ENCODE results near the gene PLEKHG7. TPM values are rescaled to one million over a fixed set of nuclear protein-coding genes. Genes with fewer than 3 reads are reported as not detected.

The PLEKHG7 gene
- total RNA-seq, 1 donor from 2014 or later, result not detected

DNA sequence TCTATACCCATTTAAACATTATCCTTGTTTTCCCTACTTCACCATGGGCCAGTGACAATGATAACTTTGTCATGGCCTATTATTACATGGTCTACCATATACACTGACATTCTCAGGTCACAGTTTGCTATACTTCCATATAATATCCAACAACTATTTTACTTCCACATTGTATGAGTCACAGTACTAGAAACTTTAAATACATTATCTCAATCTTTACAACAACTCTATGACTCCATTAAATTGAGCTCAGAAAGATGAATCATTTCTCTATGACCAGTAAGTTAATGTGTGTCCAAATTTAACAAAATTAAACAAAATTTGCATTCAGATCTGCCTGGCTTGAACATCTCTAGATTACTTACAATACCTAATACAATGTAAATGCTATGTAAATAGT, 93.9 kb downstream of the PLEKHG7 start:
- Histone ChIP-seq H3K36me3 (ENCODE audit: control insufficient read depth, insufficient read depth, low read length) (no peaks in the 10 kb centered on the region), H3K4me3 (ENCODE audit: low read depth, low read length) (no peak overlapping the region), H3K27me3 (ENCODE audit: control insufficient read depth, insufficient read depth, low read length) (no peaks in the 10 kb centered on the region)
- no peak for DNase-seq (ENCODE audit: low read depth)
- TF ChIP-seq CTCF (IDR thresholded peaks at IDR 0.05; ENCODE audit: insufficient read depth, low read length, poor library complexity, severe bottlenecking), result no peak

DNA sequence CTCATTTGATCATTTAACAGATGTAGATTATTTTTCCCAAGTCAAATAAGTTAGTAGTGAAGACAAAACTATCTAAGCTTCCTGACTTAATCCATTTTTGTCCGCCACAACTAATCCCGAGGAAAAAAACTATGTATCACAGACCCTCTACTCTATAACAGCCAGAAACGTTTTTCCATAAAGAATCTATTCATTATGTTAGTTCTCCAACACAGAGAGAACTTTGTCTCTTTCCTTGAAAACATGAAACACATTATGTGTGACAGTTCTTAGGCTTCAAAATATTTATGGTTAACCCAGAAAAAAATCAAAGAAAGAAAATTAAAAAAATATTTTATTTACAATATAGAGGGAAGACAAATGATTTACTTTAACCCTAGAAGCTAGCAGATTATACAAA, 100.1 kb downstream of the PLEKHG7 start:
- TF ChIP-seq CTCF (IDR thresholded peaks at IDR 0.05; ENCODE audit: insufficient read depth, low read length, poor library complexity, severe bottlenecking), result no peak
- no peak for DNase-seq (ENCODE audit: low read depth)
- no peaks in the 10 kb centered on the region for H3K36me3 ChIP-seq (ENCODE audit: control insufficient read depth, insufficient read depth, low read length)
- H3K27me3 ChIP-seq (ENCODE audit: control insufficient read depth, insufficient read depth, low read length), result no peaks in the 10 kb centered on the region
- H3K4me3 ChIP-seq (ENCODE audit: low read depth, low read length), result no peak overlapping the region

DNA sequence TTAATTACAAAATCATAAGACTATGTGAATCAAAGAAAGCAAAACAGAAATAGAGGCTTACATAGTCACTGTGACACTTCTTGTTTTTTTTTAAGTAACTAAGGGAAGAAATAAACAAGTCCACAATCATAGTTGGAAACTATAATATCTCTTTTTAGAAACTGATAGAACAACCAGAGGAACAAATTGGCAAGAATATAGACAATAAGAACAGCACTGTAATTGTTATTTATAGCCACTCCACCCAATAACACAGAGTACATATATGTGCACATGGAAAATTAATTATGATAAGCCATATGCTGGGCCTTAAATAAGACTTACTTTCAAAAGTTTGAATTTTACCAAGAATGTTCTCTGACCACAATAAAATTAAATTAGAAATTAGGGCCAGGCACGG, 101.1 kb downstream of the PLEKHG7 start:
- DNase-seq (ENCODE audit: low read depth), result no peak
- no peaks in the 10 kb centered on the region for H3K36me3 ChIP-seq (ENCODE audit: control insufficient read depth, insufficient read depth, low read length)
- no peak for TF ChIP-seq CTCF (IDR thresholded peaks at IDR 0.05; ENCODE audit: insufficient read depth, low read length, poor library complexity, severe bottlenecking)
- no peak overlapping the region for H3K4me3 ChIP-seq (ENCODE audit: low read depth, low read length)
- no peaks in the 10 kb centered on the region for H3K27me3 ChIP-seq (ENCODE audit: control insufficient read depth, insufficient read depth, low read length)

- Histone ChIP-seq H3K4me3 (ENCODE audit: low read depth, low read length) (no peak overlapping the region), H3K36me3 (ENCODE audit: control insufficient read depth, insufficient read depth, low read length) (no peaks in the 10 kb centered on the region), H3K27me3 (ENCODE audit: control insufficient read depth, insufficient read depth, low read length) (no peaks in the 10 kb centered on the region)
- DNase-seq (ENCODE audit: low read depth), result no peak
- no peak for TF ChIP-seq CTCF (IDR thresholded peaks at IDR 0.05; ENCODE audit: insufficient read depth, low read length, poor library complexity, severe bottlenecking)
These were observed 107.6 kb downstream of the PLEKHG7 start for GRCh38 chr12:92810370-92810769.

- DNase-seq (ENCODE audit: low read depth), result no peak
- Histone ChIP-seq H3K4me3 (ENCODE audit: low read depth, low read length) (no peak overlapping the region), H3K27me3 (ENCODE audit: control insufficient read depth, insufficient read depth, low read length) (no peaks in the 10 kb centered on the region), H3K36me3 (ENCODE audit: control insufficient read depth, insufficient read depth, low read length) (no peaks in the 10 kb centered on the region)
- TF ChIP-seq CTCF (IDR thresholded peaks at IDR 0.05; ENCODE audit: insufficient read depth, low read length, poor library complexity, severe bottlenecking), result no peak
These were observed 111.8 kb downstream of the PLEKHG7 start for GRCh38 chr12:92814584-92814983.

DNA sequence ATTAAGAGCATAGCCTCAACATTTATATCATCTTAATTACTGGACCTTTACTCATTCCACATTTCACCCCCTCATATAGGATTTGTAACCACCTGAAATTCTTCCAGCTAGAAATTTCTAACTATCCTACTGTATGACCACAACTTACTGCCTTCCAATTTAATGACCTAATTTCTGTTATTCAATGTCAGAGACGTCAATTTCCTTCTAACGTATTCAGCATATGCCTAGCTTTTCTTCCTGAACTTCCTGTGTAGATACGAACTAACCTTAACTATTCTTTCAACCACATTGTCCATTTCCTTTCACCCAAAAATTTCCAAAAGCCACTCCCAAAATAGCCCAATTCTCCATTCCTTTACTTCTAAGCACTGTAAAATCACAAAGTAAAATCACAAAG, 118.4 kb downstream of the PLEKHG7 start:
- DNase-seq (ENCODE audit: low read depth), result no peak
- Histone ChIP-seq H3K27me3 (ENCODE audit: control insufficient read depth, insufficient read depth, low read length) (no peaks in the 10 kb centered on the region), H3K36me3 (ENCODE audit: control insufficient read depth, insufficient read depth, low read length) (no peaks in the 10 kb centered on the region), H3K4me3 (ENCODE audit: low read depth, low read length) (no peak overlapping the region)
- no peak for TF ChIP-seq CTCF (IDR thresholded peaks at IDR 0.05; ENCODE audit: insufficient read depth, low read length, poor library complexity, severe bottlenecking)
